ENCODE measurements around the gene BBLN.

The BBLN gene

DNA sequence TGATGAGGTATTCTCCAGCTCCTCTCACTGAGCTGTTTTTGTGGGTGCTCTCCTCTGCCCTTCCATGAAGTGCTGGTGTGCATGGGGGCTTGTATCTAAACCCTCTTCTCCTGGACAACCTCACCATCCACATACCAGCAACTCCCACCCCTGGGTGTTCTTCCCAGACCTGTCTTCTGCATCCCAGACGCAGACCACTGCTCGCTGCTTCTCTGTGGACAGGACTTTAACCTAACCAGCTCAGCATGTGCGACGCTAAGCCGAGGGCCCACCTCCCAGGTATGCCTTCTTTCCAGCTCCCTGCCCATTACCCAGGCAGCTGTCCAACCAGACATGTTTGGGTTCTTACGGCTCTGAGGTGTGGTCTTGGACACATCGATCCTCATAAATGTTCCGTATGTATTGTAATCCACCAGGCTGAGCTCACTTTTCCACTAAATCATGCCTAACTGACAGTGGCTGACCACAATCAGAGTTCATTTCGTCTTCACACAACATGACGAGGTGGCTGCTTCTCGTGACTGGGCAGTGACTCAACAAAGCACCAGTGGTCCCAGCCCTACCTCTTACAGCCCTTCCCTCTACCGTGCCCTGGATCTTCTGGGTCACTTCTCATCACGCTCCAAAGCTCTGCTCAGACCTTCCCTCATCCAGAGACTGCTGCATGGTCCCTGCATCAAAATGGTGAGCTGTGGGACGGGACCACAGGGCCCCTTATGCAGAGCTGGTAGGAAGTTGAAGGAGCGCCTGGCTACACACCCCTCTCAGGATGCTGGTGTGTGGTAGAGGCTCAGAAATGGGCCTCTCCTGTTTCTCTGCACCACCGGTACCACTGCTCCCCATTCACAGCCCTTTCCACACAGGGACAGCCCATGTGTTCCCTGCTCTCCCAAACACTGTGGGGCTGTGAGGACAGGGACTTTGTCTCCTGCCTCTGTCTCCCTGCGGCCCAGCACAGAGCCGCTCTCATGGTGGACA lies 23.0 kb upstream of the BBLN start:
- ChIA-PET POLR2A (interaction anchor here (1.3 kb wide), 1 partner anchor 22 kb away, joined by 3 read pairs; no protein-coding TSS in a partner anchor), CTCF (interaction anchor here (1.1 kb wide), 2 partner anchors 13 kb away, joined by 4 to 6 read pairs; partner anchors contain the start of gene LCN2)
- no peak for DNase-seq (ENCODE audit: extremely low spot score)
- TF ChIP-seq, protein P1, sequence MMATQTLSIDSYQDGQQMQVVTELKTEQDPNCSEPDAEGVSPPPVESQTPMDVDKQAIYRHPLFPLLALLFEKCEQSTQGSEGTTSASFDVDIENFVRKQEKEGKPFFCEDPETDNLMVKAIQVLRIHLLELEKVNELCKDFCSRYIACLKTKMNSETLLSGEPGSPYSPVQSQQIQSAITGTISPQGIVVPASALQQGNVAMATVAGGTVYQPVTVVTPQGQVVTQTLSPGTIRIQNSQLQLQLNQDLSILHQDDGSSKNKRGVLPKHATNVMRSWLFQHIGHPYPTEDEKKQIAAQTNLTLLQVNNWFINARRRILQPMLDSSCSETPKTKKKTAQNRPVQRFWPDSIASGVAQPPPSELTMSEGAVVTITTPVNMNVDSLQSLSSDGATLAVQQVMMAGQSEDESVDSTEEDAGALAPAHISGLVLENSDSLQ (IDR thresholded peaks at IDR 0.05): no peak
- TF ChIP-seq LEF1 (IDR thresholded peaks at IDR 0.05; ENCODE audit: borderline replicate concordance) (no peak), HDGF (IDR thresholded peaks at IDR 0.05; ENCODE audit: borderline replicate concordance) (no peak), TARDBP (IDR thresholded peaks at IDR 0.05) (no peak), FOXK2 (IDR thresholded peaks at IDR 0.05) (no peak), ZNF384 (IDR thresholded peaks at IDR 0.05) (no peak)

DNA sequence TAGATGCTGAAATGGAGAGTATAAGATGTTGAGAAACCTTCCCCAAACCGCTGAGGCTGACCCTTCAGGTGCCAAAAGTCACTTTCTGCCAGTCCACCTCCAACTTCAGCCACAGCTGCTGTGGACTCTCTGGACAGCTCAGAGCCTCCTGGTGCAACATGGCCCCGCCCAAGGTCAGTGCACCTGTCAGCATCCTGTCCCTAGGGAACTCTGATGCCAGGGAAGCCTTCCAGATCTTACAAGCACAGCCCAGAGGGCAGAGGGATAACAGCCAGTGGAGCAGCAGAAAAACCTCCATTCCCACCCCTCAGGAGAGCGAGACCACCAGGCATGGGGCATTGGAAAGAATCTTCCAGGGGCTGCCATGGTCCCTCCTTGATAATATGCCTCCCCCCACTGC lies 22.1 kb upstream of the BBLN start:
- DNase-seq (ENCODE audit: extremely low spot score): no peak
- ChIA-PET CTCF (no interaction called here), POLR2A (no interaction called here)
- TF ChIP-seq NFRKB (IDR thresholded peaks at IDR 0.05) (no peak), HDGF (IDR thresholded peaks at IDR 0.05; ENCODE audit: borderline replicate concordance) (no peak), FOXA1 (IDR thresholded peaks at IDR 0.05) (no peak), FOXK2 (IDR thresholded peaks at IDR 0.05) (no peak), SP1 (IDR thresholded peaks at IDR 0.05) (no peak), ZNF384 (IDR thresholded peaks at IDR 0.05) (no peak), TARDBP (IDR thresholded peaks at IDR 0.05) (no peak), CTBP1 (IDR thresholded peaks at IDR 0.05; ENCODE audit: borderline replicate concordance) (no peak), ELF4 (IDR thresholded peaks at IDR 0.05) (no peak), SUZ12 (IDR thresholded peaks at IDR 0.05) (no peak), FOXM1 (IDR thresholded peaks at IDR 0.05; ENCODE audit: borderline replicate concordance) (no peak), LEF1 (IDR thresholded peaks at IDR 0.05; ENCODE audit: borderline replicate concordance) (no peak), ARNT (IDR thresholded peaks at IDR 0.05) (no peak)
- TF ChIP-seq, protein P1 (IDR thresholded peaks at IDR 0.05): no peak

DNA sequence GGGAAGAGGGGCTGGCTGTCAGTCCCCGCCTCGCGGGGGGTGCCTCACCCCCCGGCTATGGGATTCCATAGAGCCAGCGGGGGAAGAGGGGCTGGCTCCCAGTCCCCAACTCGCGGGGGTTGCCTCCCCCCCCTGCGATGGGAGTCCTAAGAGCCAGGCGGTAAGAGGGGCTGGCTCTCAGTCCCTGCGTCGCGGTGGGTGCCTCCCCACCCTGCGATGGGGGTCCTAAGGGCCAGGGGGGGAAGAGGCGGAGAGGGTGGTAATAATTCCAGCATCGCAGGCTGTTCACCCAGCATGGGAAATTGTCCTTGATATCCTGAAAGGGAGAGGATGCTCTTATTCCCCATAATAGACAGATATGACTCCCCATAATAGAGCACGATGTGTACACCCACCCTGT lies 20.4 kb upstream of the BBLN start:
- ChIA-PET POLR2A (no interaction called here), CTCF (no interaction called here)
- TF ChIP-seq TARDBP (IDR thresholded peaks at IDR 0.05) (no peak), L3MBTL2 (conservative IDR thresholded peaks at IDR 0.05) (no peak), SUZ12 (IDR thresholded peaks at IDR 0.05) (no peak), LEF1 (IDR thresholded peaks at IDR 0.05; ENCODE audit: borderline replicate concordance) (no peak), NFRKB (IDR thresholded peaks at IDR 0.05) (no peak), FOXA1 (IDR thresholded peaks at IDR 0.05) (no peak), FOXM1 (IDR thresholded peaks at IDR 0.05; ENCODE audit: borderline replicate concordance) (no peak)
- no peak for DNase-seq (ENCODE audit: extremely low spot score)

DNA sequence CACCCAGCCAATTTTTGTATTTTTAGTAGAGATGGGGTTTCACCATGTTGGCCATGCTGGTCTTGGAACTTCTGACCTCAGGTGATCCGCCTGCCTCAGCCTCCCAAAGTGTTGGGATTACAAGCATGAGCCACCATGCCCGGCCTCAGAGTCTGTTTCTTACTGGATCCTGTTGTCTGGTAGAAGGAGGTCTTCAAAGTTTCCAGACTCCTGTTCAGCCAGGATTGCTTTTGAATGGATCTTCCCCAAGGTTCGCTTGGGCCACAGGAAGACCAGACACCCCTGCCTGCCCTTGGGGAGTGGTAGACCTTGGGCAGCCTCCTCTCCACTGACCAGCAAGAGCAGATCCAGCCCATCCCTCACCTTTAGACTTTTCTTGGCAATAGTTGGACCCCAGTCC lies 18.5 kb upstream of the BBLN start:
- ChIA-PET POLR2A (no interaction called here), CTCF (interaction anchor here (1.0 kb wide), 1 partner anchor 9 kb away, joined by 3 read pairs; no protein-coding TSS in a partner anchor)
- TF ChIP-seq FOXM1 (IDR thresholded peaks at IDR 0.05; ENCODE audit: borderline replicate concordance): no peak
- no peak for TF ChIP-seq SUZ12 (IDR thresholded peaks at IDR 0.05)
- TF ChIP-seq L3MBTL2 (conservative IDR thresholded peaks at IDR 0.05): no peak
- no peak for TF ChIP-seq LEF1 (IDR thresholded peaks at IDR 0.05; ENCODE audit: borderline replicate concordance)
- TF ChIP-seq, protein P1 (IDR thresholded peaks at IDR 0.05): no peak
- TF ChIP-seq ARNT (IDR thresholded peaks at IDR 0.05): no peak
- TF ChIP-seq HDGF (IDR thresholded peaks at IDR 0.05; ENCODE audit: borderline replicate concordance): no peak
- TF ChIP-seq NFRKB (IDR thresholded peaks at IDR 0.05): no peak
- DNase-seq (ENCODE audit: extremely low spot score): no peak

DNA sequence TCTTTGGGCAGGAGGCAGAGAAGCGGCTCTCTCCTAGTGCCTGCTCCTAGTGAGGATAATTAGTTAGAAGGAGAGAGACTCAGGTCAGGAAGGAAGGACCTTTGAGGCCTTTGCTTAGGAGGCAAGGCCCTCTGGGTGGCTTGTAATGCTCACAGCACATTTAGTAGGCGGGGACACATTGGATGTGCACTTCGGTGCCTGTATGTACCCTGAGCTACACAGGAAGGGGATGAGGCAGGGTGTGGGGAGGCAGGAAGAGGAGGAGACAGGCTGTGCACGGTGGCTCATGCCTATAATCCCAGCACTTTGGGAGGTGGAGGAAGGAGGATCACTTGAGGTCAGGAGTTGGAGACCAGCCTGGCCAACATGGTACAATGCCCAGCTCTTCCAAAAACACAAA lies 18.0 kb upstream of the BBLN start:
- CTCF ChIA-PET: interaction anchor here (1.0 kb wide), 1 partner anchor 8 kb away, joined by 3 read pairs; no protein-coding TSS in a partner anchor
- POLR2A ChIA-PET: no interaction called here
- DNase-seq (ENCODE audit: extremely low spot score): no peak
- no peak for TF ChIP-seq FOXK2 (IDR thresholded peaks at IDR 0.05)
- TF ChIP-seq, protein P1 (IDR thresholded peaks at IDR 0.05): no peak
- no peak for TF ChIP-seq NFRKB (IDR thresholded peaks at IDR 0.05)
- TF ChIP-seq SUZ12 (IDR thresholded peaks at IDR 0.05): no peak
- no peak for TF ChIP-seq ZNF384 (IDR thresholded peaks at IDR 0.05)

DNA sequence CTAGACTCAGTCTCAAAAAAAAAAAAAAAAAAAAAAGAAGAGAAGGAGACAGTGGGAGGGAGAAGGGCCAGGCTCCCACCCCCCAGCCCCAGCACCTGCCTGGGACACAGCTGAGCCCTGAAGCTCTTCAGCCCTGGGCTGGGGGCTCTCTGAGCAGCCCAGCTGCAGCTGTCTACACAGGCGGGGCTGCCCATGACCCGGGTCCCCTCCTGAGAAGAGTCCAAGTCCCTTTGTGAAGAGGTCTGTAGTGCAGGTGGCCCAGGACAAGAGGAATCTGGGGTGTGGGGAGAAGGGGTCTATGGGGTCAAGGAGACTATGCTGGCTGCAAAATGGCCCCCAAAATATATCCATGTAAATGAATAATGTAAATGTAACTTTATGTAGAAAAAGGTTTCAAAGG lies 17.5 kb upstream of the BBLN start:
- ChIA-PET POLR2A (no interaction called here), CTCF (interaction anchor here (0.6 kb wide), 1 partner anchor 39 kb away, joined by 3 read pairs; no protein-coding TSS in a partner anchor)
- DNase-seq (ENCODE audit: extremely low spot score): no peak
- TF ChIP-seq HDGF (IDR thresholded peaks at IDR 0.05; ENCODE audit: borderline replicate concordance) (no peak), L3MBTL2 (conservative IDR thresholded peaks at IDR 0.05) (no peak), FOXA1 (IDR thresholded peaks at IDR 0.05) (no peak), TARDBP (IDR thresholded peaks at IDR 0.05) (no peak), ELF4 (IDR thresholded peaks at IDR 0.05) (no peak), CTBP1 (IDR thresholded peaks at IDR 0.05; ENCODE audit: borderline replicate concordance) (no peak), SUZ12 (IDR thresholded peaks at IDR 0.05) (no peak), ZNF384 (IDR thresholded peaks at IDR 0.05) (no peak), FOXM1 (IDR thresholded peaks at IDR 0.05; ENCODE audit: borderline replicate concordance) (no peak)
